GM10266 (cell line): ENCODE results near the gene GLDC.

Experiments
- DNase-seq: peaks from one replicate; pipeline ENCODE4 v3.0.0; 2012; ENCODE audit errors: extremely low spot score
- CTCF ChIP-seq: IDR thresholded peaks from 2 replicates; pipeline ENCODE4 v1.5.1; 2012; ENCODE audit warnings: mild to moderate bottlenecking, low read depth; ENCODE audit not compliant: control insufficient read depth, insufficient read depth; ENCODE audit errors: missing control alignments

Gene GLDC

GRCh38 chr9:6538666-6539071, 106.9 kb downstream of the GLDC start:
- DNase-seq, result no peak
- no peak for TF ChIP-seq CTCF

DNA sequence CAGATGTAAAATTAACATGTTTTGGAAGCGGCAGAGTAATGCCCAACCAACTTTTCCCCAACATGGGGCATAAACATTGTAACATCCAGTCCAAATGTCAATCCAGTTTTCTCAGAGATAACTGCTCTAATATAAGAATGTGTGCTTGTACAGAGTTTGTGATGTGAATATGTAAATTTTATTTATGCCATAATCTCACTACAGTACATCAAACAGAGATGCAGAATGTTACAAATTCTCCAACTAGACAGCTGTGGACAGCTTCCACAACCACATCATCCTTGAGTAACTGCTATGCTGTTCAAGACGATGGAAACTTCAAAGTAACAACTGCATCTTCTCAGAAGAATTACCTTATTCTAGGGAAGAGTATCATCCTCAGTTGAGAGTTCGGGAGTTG, 109.9 kb downstream of the GLDC start:
- TF ChIP-seq CTCF, result no peak
- no peak for DNase-seq

GRCh38 chr9:6525326-6526045, 120.0 kb downstream of the GLDC start:
- no peak for TF ChIP-seq CTCF
- no peak for DNase-seq

- no peak for DNase-seq
- no peak for TF ChIP-seq CTCF
Observed at GRCh38 chr9:6522263-6522662, 123.3 kb downstream of the GLDC start.

DNA sequence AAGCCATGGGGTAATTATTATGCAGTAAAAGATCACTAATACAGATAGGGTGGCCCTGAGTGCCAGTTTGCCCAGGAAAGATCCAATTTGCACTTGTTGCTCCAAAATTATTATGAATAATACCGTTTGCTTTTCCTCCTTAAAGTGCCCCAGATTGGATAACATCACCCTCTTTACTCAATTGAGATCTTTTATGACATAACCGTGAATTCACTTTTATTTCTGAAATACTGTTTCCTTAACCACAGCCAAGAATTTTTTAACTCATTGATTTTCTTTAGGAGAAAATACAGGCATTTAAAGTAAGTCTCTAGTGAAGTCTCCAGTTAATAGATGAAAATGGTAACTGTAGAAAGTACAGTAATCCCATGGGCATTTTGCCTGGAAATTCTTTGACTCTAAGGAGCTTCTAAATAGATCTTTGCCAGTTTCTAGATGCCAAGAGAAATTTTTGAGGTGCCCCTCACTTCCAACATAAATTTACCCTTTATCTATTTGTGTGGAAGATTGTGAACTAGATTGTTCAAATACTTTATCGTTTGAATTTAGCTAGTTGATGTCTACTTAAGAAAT, 133.4 kb downstream of the GLDC start:
- TF ChIP-seq CTCF, result no peak
- DNase-seq, result no peak

DNA sequence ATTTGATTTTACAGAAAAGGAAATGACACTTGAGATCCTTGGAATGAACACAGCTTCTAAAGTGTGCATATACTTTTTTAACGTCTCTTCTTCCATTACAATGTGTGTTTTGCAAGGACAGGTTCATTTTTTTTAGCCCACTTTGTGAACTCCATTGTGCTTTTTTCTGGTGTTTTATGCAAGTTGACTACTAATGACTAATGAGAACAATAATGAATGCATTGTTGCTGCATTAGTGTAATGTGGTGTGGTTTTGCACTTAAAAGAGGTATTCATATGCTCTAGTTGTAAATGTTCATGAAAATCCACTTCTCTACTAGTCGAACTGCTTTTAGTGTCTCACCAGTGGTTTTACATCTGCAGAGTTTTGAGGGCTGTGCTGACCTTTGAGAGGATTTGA, 139.0 kb downstream of the GLDC start:
- TF ChIP-seq CTCF, result no peak
- no peak for DNase-seq

DNA sequence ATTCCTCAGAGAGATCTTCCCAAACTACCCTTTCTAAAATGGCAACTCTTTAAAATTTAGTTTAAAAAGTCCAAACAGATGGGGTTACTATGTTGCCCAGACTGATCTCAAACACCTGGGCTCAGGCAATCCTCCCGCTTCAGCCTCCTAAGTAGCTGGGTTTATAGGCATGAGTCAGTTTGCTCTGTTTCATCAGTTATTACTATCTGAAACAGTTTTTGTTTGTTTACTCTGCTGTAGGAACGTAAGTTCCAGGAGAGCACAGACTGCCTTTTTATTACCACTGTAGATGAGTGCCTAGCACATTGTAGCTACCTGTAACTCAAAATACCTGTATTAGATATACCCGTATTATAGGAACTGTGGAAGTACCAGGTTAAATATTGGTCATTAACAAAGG, 143.1 kb downstream of the GLDC start:
- no peak for DNase-seq
- TF ChIP-seq CTCF, result no peak
